ENCODE measurements around the gene WDR5.

DNA sequence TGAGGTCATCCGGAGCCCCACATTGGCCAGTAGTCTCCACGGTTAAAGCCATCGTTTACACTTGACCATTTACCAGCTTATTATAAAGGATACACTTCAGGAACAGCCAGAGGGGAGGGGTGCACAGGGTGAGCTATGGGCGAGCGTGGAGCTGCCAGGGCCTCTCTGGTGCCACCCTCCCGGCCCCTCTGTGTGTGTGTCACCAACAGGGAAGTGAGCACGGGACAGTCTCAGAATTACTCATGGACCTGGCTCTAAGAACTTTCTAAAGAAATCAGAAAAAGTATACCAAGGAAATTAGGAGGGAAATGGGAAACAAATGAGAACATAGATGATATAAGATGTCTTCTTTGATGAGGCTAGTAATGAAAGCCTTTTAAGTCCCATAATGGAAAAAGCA, 13.5 kb downstream of the WDR5 start:
- TF ChIP-seq, protein P1, sequence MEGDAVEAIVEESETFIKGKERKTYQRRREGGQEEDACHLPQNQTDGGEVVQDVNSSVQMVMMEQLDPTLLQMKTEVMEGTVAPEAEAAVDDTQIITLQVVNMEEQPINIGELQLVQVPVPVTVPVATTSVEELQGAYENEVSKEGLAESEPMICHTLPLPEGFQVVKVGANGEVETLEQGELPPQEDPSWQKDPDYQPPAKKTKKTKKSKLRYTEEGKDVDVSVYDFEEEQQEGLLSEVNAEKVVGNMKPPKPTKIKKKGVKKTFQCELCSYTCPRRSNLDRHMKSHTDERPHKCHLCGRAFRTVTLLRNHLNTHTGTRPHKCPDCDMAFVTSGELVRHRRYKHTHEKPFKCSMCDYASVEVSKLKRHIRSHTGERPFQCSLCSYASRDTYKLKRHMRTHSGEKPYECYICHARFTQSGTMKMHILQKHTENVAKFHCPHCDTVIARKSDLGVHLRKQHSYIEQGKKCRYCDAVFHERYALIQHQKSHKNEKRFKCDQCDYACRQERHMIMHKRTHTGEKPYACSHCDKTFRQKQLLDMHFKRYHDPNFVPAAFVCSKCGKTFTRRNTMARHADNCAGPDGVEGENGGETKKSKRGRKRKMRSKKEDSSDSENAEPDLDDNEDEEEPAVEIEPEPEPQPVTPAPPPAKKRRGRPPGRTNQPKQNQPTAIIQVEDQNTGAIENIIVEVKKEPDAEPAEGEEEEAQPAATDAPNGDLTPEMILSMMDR (IDR thresholded peaks at IDR 0.05) = no peak
- TF ChIP-seq POLR2A (IDR thresholded peaks at IDR 0.05) = no peak
- TF ChIP-seq EP300 (IDR thresholded peaks at IDR 0.05) = no peak

All from ovary (tissue), 3 donors.